ENCODE measurements around the gene BPGM.

BPGM gene

GRCh38 chr7:134648456-134648855 is 1.8 kb downstream of the BPGM start:
- peaks cover 6% of the 10 kb centered on the region for H3K27me3 ChIP-seq
- no peak overlapping the region for H3K4me3 ChIP-seq (ENCODE audit: low read depth in 1 of 2, low read length in 1 of 2)
- no peak overlapping the region for H3K27ac ChIP-seq
- H3K36me3 ChIP-seq = no peaks in the 10 kb centered on the region
- no peaks in the 10 kb centered on the region for H3K9me3 ChIP-seq
- no peak for TF ChIP-seq CTCF (IDR thresholded peaks at IDR 0.05)
- H3K4me1 ChIP-seq (ENCODE audit: control insufficient read depth in 1 of 2, insufficient read depth in 1 of 2, low read depth in 1 of 2, low read length in 1 of 2) = peaks cover 16 to 18% of the 10 kb centered on the region in 2 experiments

GRCh38 chr7:134649226-134649775 is 2.6 kb downstream of the BPGM start:
- Histone ChIP-seq H3K4me1 (ENCODE audit: control insufficient read depth in 1 of 2, insufficient read depth in 1 of 2, low read depth in 1 of 2, low read length in 1 of 2) (peaks cover 16 to 18% of the 10 kb centered on the region in 2 experiments), H3K27ac (no peak overlapping the region), H3K36me3 (no peaks in the 10 kb centered on the region), H3K27me3 (no peaks in the 10 kb centered on the region), H3K9me3 (no peaks in the 10 kb centered on the region), H3K4me3 (ENCODE audit: low read depth in 1 of 2, low read length in 1 of 2) (no peak overlapping the region)
- TF ChIP-seq CTCF (IDR thresholded peaks at IDR 0.05) = no peak

- no peaks in the 10 kb centered on the region for H3K27me3 ChIP-seq
- no peak overlapping the region for H3K27ac ChIP-seq
- H3K9me3 ChIP-seq = no peaks in the 10 kb centered on the region
- no peak for TF ChIP-seq CTCF (IDR thresholded peaks at IDR 0.05)
- no peak overlapping the region for H3K4me3 ChIP-seq (ENCODE audit: low read depth in 1 of 2, low read length in 1 of 2)
- peaks cover 8 to 9% of the 10 kb centered on the region in 2 experiments for H3K4me1 ChIP-seq (ENCODE audit: control insufficient read depth in 1 of 2, insufficient read depth in 1 of 2, low read depth in 1 of 2, low read length in 1 of 2)
- no peaks in the 10 kb centered on the region for H3K36me3 ChIP-seq
These were observed 5.3 kb downstream of the BPGM start for GRCh38 chr7:134651991-134652390.

GRCh38 chr7:134654104-134654775 is 7.6 kb downstream of the BPGM start:
- no peaks in the 10 kb centered on the region for H3K4me1 ChIP-seq (ENCODE audit: control insufficient read depth in 1 of 2, insufficient read depth in 1 of 2, low read depth in 1 of 2, low read length in 1 of 2)
- TF ChIP-seq CTCF (IDR thresholded peaks at IDR 0.05) = no peak
- H3K9me3 ChIP-seq = no peaks in the 10 kb centered on the region
- no peak overlapping the region for H3K4me3 ChIP-seq (ENCODE audit: low read depth in 1 of 2, low read length in 1 of 2)
- H3K36me3 ChIP-seq = no peaks in the 10 kb centered on the region
- H3K27me3 ChIP-seq = no peaks in the 10 kb centered on the region
- no peak overlapping the region for H3K27ac ChIP-seq

GRCh38 chr7:134657526-134657925 is 10.9 kb downstream of the BPGM start:
- H3K27me3 ChIP-seq = no peaks in the 10 kb centered on the region
- H3K4me1 ChIP-seq (ENCODE audit: control insufficient read depth in 1 of 2, insufficient read depth in 1 of 2, low read depth in 1 of 2, low read length in 1 of 2) = no peaks in the 10 kb centered on the region
- H3K36me3 ChIP-seq = peaks cover 21% of the 10 kb centered on the region
- H3K27ac ChIP-seq = no peak overlapping the region
- no peaks in the 10 kb centered on the region for H3K9me3 ChIP-seq
- no peak for TF ChIP-seq CTCF (IDR thresholded peaks at IDR 0.05)
- H3K4me3 ChIP-seq (ENCODE audit: low read depth in 1 of 2, low read length in 1 of 2) = no peak overlapping the region
